ENCODE measurements around the gene USH2A. TPM values are rescaled to one million over a fixed set of nuclear protein-coding genes. Genes with fewer than 3 reads are reported as not detected.

The USH2A gene
- total and polyA plus RNA-seq, 2 experiments from 2014 or later, result 0.24 TPM; not detected in 1

GRCh38 chr1:215890438-215890837 lies 532.8 kb downstream of the USH2A start:
- no peak for DNase-seq (ENCODE audit: low read depth in 1 of 2, low spot score in 1 of 2)
- no peak overlapping the region for H3K4me3 ChIP-seq
- no peak for TF ChIP-seq CTCF (IDR thresholded peaks at IDR 0.05; ENCODE audit: low read depth, low read length)
- no peaks in the 10 kb centered on the region for H3K4me1 ChIP-seq (ENCODE audit: low read depth)
- H3K36me3 ChIP-seq, result no peaks in the 10 kb centered on the region
- no peaks in the 10 kb centered on the region for H3K9me3 ChIP-seq (ENCODE audit: low read depth)
- H3K27ac ChIP-seq, result no peak overlapping the region
- H3K27me3 ChIP-seq, result no peaks in the 10 kb centered on the region

- Histone ChIP-seq H3K27me3 (no peaks in the 10 kb centered on the region), H3K36me3 (no peaks in the 10 kb centered on the region), H3K27ac (no peak overlapping the region), H3K9me3 (ENCODE audit: low read depth) (no peaks in the 10 kb centered on the region), H3K4me3 (no peak overlapping the region), H3K4me1 (ENCODE audit: low read depth) (no peaks in the 10 kb centered on the region)
- no peak for DNase-seq (ENCODE audit: low read depth in 1 of 2, low spot score in 1 of 2)
- TF ChIP-seq CTCF (IDR thresholded peaks at IDR 0.05; ENCODE audit: low read depth, low read length), result no peak
Observed at GRCh38 chr1:215889871-215890270, 533.4 kb downstream of the USH2A start.

GRCh38 chr1:215888159-215888558 lies 535.1 kb downstream of the USH2A start:
- no peaks in the 10 kb centered on the region for H3K36me3 ChIP-seq
- H3K4me1 ChIP-seq (ENCODE audit: low read depth), result no peaks in the 10 kb centered on the region
- H3K4me3 ChIP-seq, result no peak overlapping the region
- no peaks in the 10 kb centered on the region for H3K27me3 ChIP-seq
- no peak for DNase-seq (ENCODE audit: low read depth in 1 of 2, low spot score in 1 of 2)
- TF ChIP-seq CTCF (IDR thresholded peaks at IDR 0.05; ENCODE audit: low read depth, low read length), result no peak
- no peaks in the 10 kb centered on the region for H3K9me3 ChIP-seq (ENCODE audit: low read depth)
- H3K27ac ChIP-seq, result no peak overlapping the region

DNA sequence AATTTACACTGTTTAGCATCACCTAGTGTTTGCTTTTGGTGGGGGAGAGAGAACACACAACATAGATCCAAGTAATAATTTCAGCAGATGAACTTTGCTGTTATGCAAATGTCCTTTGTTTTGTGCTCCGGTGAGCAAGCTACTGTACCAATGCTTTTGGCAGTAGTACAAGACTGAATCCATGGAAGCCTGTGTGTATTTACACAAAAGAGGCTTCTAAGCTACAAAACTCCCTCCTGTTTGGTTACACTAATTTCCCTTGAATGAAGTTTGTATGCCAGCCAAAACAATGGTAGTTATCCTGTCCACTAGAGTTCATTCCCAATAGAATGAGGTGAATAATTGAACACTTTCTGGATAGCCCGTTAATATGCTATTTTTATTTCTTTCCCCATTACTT lies 535.6 kb downstream of the USH2A start:
- no peak for DNase-seq (ENCODE audit: low read depth in 1 of 2, low spot score in 1 of 2)
- Histone ChIP-seq H3K27me3 (no peaks in the 10 kb centered on the region), H3K9me3 (ENCODE audit: low read depth) (no peaks in the 10 kb centered on the region), H3K27ac (no peak overlapping the region), H3K4me1 (ENCODE audit: low read depth) (no peaks in the 10 kb centered on the region), H3K36me3 (no peaks in the 10 kb centered on the region), H3K4me3 (no peak overlapping the region)
- TF ChIP-seq CTCF (IDR thresholded peaks at IDR 0.05; ENCODE audit: low read depth, low read length), result no peak

DNA sequence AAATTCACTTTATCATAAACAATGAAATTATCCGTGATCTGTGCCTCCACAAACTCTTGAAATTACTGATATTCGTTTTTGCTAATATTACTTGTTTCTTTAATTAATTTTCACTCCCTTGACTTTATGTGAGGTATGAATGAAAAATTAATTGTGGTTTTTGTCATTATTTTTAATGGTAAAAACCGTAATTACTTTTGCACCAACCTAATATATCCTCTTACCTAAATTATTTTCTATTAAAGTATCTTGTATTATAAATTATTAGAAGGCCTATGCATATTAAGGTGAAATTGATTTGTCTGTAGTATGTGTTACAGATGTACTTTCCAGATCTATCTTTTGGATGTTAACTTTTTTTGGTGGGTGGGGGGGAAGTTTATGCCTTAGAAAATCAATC lies 540.2 kb downstream of the USH2A start:
- H3K4me3 ChIP-seq, result no peak overlapping the region
- TF ChIP-seq CTCF (IDR thresholded peaks at IDR 0.05; ENCODE audit: low read depth, low read length), result no peak
- no peaks in the 10 kb centered on the region for H3K4me1 ChIP-seq (ENCODE audit: low read depth)
- no peaks in the 10 kb centered on the region for H3K27me3 ChIP-seq
- no peaks in the 10 kb centered on the region for H3K9me3 ChIP-seq (ENCODE audit: low read depth)
- DNase-seq (ENCODE audit: low read depth in 1 of 2, low spot score in 1 of 2), result no peak
- H3K36me3 ChIP-seq, result no peaks in the 10 kb centered on the region
- H3K27ac ChIP-seq, result no peak overlapping the region

DNA sequence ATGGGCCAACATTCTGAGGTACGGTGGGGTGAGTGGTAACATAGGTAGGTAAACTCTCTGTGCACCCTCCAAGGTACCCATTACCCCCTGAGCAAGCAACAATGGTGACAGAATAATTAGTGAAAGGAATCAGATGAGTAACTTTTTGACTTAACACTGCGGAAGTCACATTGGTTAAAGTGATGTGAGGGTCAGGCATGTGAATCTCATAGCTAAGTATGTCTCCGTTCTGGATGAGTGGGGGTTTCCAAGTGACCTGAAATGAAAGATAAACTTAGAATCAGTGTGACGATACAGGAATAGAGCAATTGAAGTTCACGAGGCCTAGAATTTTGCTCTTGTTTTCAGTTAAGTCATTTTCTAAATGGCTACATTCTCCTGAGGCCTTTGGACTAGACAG lies 544.4 kb downstream of the USH2A start:
- H3K4me3 ChIP-seq, result no peak overlapping the region
- no peaks in the 10 kb centered on the region for H3K27me3 ChIP-seq
- H3K9me3 ChIP-seq (ENCODE audit: low read depth), result no peaks in the 10 kb centered on the region
- no peak for DNase-seq (ENCODE audit: low read depth in 1 of 2, low spot score in 1 of 2)
- no peak for TF ChIP-seq CTCF (IDR thresholded peaks at IDR 0.05; ENCODE audit: low read depth, low read length)
- no peaks in the 10 kb centered on the region for H3K4me1 ChIP-seq (ENCODE audit: low read depth)
- no peak overlapping the region for H3K27ac ChIP-seq
- H3K36me3 ChIP-seq, result no peaks in the 10 kb centered on the region
